GM18499 (cell line): ENCODE data around the gene MRTFB.

Experiments used
- ATAC-seq: cut with Tn5 transposase; IDR thresholded peaks from one replicate; pipeline ENCODE4 v1.9.1; 2021; ENCODE audit warnings: moderate number of reproducible peaks; ENCODE audit not compliant: insufficient read depth, unreplicated experiment

MRTFB gene

DNA sequence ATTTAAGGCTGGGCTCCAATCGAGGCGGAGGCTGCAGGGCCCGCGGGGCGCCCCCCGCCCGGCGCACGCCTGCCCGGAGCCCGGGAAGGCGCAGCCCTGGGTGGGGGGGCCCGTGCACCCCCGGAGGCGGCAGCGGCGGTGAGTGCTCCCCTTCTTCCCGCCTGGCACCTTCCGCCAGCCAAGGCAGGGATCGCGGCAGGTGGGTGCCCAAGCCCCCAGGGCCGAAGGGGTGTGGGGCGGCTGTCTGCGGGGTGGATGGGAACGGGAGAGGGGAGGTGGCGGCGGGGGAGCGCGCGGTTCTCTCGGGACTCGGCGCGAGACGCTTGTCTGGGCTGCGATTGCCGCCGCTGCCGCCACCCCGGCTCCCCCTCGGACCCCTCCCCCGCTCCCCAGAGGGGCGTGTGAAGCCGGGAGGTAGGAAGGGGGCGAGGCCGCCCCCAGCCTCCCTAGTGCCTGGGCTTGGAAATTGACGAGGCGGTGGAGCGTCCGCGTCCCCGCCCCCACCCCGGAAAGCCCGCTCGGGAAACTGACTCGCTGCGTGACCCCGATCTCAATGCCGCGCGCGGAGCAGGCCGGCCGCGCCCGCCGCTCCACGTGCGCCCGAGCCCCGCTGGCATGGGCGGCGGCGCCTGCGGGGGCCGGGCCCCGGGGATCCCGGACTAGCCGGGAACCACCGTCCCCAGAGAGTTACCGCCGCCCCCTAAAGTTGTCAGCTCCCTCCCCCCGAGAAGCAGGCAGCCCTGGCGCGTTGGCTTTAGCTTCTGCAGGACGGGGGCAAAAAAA lies 231.5 kb downstream of the MRTFB start:
- no peak for ATAC-seq

GRCh38 chr16:14303182-14303618 lies 232.1 kb downstream of the MRTFB start:
- ATAC-seq = no peak

- ATAC-seq = no peak
Observed at GRCh38 chr16:14303639-14304394, 232.7 kb downstream of the MRTFB start.

- no peak for ATAC-seq
Observed at GRCh38 chr16:14304891-14305460, 233.9 kb downstream of the MRTFB start.

DNA sequence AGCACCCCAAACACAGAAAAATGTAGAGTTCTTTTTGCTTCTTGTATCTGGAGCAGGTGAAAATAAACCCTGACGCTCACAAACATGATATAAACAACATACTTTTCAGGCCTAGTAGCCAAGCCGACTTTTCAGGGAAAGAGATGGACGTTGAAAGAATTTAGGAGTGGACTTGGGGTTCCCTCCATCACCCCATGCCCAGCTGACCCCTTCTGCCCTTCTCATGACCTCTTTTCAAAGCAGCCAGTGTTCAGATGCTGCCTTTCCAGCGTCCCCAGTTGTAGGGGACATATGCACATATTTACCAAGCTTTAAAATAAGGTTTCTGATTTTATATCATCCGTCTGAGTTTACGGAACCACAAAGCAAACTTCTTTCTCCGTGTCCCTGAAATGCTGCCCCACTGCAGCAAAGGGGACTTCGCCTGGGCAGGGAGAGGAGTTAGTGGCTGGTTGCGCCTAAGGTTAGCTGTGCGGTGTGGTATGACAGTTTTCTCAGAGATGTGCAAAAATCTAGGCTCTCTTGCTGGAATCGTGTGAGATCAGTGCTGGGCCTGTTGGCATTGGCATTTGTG lies 235.5 kb downstream of the MRTFB start:
- ATAC-seq = no peak

DNA sequence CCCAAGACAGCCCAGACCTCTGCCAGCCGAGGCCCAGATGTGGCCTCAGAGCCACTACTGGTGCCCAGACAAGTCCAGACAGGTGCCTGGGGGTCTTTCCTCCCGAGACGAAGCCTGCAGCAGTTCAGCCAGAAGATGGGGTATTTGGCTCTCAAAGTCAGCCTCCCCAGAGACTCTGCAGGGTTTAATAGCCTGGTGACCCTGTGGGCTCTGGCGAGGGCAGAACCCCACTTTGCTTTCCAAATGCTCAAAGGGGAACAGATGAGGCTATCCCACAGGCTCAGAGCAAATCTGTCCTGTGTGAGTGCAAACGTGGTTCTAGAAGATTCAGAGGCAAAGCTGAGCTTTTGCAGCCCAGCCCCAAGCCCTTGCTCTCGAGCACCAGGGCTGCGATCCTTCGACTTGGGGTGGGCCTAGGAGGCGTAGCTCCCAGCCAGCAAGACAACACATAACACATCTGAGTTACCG lies 236.0 kb downstream of the MRTFB start:
- no peak for ATAC-seq

GRCh38 chr16:14307527-14308367 lies 236.6 kb downstream of the MRTFB start:
- no peak for ATAC-seq

DNA sequence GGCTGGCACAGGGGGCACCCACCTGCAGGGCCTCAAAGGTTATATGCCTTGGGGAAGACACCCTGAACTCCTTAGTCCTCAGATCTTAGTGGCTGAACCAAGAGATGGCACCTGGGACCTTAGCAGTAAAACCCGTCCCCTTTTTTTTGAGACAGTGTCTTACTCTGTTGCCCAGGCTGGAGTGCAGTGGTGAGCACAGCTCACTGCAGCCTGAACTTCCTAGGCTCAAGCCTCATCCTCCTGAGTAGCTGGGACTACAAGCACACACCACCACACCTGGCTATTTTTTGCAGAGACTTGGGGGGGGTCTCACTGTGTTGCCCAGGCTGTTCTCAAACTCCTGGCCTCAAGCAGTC lies 237.2 kb downstream of the MRTFB start:
- no peak for ATAC-seq

DNA sequence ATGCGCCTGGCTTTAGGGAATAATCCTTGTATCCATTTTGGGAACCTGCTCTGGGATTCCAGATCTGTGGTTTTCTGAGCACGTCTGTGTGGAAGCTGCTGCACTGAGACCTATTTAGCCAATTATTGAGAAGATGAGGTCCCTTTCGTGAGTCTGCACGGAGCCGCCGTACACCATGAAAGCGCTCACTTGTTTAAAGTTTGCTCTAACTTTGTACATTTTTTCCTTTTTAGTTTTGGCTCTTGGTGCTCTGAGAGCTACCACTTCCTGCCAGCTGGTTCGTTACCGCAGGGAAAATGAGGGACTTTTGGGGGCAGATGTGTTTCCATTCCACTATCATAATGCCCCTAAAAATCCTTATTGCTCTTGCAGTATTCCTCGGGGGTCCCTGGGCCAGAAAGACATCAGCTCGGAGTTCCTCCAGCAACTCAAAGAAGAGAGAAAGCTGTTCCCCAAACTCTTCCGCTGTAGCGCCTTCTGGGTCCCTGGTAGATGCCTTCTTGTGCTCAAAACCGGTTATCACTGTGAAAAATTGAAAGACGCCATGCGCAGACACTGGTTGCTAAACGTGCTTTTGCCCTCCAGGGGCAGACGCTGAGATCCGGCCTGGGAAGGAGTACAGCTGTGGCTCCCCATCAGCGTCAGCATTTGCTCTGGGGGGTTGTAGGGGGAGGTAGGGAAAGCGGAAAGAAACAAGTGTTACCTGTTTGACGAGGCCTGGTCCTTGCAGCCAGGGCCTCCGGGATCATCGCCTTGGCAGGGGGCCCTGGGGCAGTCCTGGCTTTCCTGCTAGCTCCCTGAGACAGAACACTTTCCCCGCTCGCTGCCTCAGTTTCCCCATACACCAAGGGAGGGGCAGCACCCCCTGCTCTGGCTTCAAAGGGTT lies 238.1 kb downstream of the MRTFB start:
- no peak for ATAC-seq

GRCh38 chr16:14309906-14310305 lies 238.8 kb downstream of the MRTFB start:
- no peak for ATAC-seq

GRCh38 chr16:14310519-14310991 lies 239.4 kb downstream of the MRTFB start:
- ATAC-seq = no peak

DNA sequence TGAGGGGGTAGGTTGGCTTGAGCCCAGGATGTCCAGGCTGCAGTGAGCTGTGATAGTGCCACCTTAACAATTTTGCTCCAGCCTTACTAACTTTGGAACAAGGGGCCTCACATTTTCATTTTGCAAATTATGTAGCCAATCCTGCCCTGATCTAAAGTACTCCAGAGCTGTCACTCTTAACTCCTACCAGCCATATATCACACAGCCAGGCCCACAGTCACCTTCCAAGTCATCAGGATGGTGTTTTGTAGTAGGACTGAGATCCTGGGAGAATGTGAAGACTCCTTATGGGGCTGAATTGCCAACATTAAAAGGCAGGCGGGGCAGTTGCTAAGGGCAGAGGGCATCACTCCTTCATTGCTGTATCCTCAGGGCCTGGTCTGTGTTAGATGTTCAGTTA lies 243.0 kb downstream of the MRTFB start:
- no peak for ATAC-seq

- ATAC-seq = no peak
Observed at GRCh38 chr16:14315683-14316320, 244.7 kb downstream of the MRTFB start.
